T-helper 17 cell (primary cell): ENCODE data around the gene MAGI2. TPM values are rescaled to one million over a fixed set of nuclear protein-coding genes. Genes with fewer than 3 reads are reported as not detected.

ENCODE experiments used
- ATAC-seq: fragments of 150-1000 bp; cut with Tn5 transposase; 2 replicates; pipeline ENCODE4 v1.10.0; 2021; ENCODE audit warnings: mild to moderate bottlenecking, moderate library complexity
- DNase-seq, 3 donors: peaks; one replicate each; pipeline versions ENCODE4 v3.0.0 to v3.0.0-alpha.2; 2020 to 2021
- H3K9me3 ChIP-seq: one replicate; pipeline ENCODE4 v1.7.0; 2013; ENCODE audit warnings: low read length, mild to moderate bottlenecking; ENCODE audit not compliant: control insufficient read depth, poor library complexity, severe bottlenecking
- H3K27ac Mint-ChIP-seq: one replicate; pipeline ENCODE4 v1.8.0; 2022; ENCODE audit warnings: mild to moderate bottlenecking, moderate library complexity, mixed read lengths
- H3K27me3 Mint-ChIP-seq: one replicate; pipeline ENCODE4 v1.8.0; 2022; ENCODE audit warnings: mixed read lengths
- H3K36me3 Mint-ChIP-seq: one replicate; pipeline ENCODE4 v1.8.0; 2022; ENCODE audit warnings: low read depth, mixed read lengths
- H3K4me1 Mint-ChIP-seq: one replicate; pipeline ENCODE4 v1.8.0; 2022; ENCODE audit warnings: mild to moderate bottlenecking, mixed read lengths
- H3K4me3 Mint-ChIP-seq: one replicate; pipeline ENCODE4 v1.8.0; 2022; ENCODE audit warnings: mild to moderate bottlenecking, moderate library complexity, mixed read lengths
- total RNA-seq, 4 donors: library from RNA in 2 of 4; stranded (reverse) in 2 of 4; gene quantifications; one replicate each; pipeline ENCODE4 v1.2.3 and lab custom pipeline; 2022 to 2026

MAGI2 gene
- total RNA-seq, 2 donors from 2014 or later, result 0.73 TPM; not detected in 1

DNA sequence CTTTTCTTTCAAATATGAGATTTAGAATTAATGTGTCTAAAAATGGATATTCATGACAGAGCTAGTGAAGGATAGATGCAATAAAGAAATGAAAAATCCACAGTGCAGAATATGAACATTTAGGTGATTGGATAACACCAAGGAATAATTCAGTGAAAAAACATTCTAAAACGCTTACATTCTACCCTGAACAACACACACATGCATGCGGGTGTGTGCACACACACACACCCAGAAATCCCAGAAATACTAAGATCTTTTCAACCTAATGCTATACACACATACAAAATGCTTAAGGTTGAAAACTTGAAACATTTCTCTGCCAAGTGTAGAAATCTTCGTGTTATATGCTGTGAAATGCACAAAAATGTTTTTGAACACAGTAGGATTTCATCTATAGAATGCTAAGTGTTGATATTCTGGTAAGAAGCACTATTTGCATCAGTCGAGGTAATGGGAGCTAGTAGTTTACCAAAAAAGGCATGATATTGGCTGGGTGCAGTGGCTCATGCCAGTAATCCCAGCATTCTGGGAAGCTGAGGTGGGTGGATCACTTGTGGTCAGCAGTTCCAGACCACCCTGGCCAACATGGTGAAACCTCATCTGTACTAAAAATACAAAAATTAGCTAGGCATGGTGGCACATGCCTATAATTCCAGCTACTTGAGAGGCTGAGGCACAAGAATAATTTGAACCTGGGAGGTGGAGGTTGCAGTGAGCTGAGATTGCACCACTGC is 1054.3 kb downstream of the MAGI2 start:
- ATAC-seq, result no peak
- H3K4me3 Mint-ChIP-seq, result no peak overlapping the region
- H3K4me1 Mint-ChIP-seq, result no peaks in the 10 kb centered on the region
- no peaks in the 10 kb centered on the region for H3K9me3 ChIP-seq
- peaks cover 7% of the 10 kb centered on the region for H3K27me3 Mint-ChIP-seq
- no peak overlapping the region for H3K27ac Mint-ChIP-seq
- DNase-seq, result no peak
- no peaks in the 10 kb centered on the region for H3K36me3 Mint-ChIP-seq

DNA sequence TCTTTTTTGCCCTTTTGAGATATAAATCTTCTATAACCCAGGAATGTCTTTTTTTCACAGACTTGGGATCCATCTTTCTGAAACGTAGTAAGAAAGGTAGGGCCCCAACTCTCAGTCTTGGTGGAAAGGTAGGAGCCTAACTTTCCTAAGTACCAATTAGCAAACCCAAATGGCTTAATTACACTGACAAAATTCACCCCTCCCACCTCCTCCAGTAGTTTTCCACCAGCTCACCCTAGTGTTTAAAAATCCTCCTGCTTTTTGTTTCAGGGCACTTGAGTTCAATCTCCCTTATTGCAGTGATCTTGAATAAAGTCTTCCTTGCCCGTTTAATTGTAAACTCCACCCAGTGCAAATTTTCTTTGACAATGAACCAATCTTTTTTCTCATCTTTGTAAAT is 1054.9 kb downstream of the MAGI2 start:
- H3K4me3 Mint-ChIP-seq, result no peak overlapping the region

DNA sequence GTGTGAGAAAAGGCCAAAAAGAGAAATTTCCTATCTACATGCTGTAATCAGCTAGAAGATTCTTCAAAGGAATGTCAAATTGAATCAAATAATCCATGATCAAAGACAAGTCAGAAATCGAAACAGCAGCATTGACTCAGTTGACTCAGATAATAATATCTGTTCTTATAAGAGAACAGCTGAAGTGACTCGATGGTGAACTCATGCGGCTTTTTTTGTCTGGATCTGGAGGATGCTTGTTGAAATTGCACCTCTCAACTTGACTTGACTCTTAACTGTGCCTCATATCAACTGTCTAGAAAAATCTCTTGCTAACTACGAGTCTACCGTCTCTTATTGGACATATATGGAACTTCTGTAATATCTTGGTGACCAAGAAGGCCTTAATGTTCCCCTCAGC is 1055.4 kb downstream of the MAGI2 start:
- peaks cover 7% of the 10 kb centered on the region for H3K27me3 Mint-ChIP-seq
- no peaks in the 10 kb centered on the region for H3K4me1 Mint-ChIP-seq
- no peaks in the 10 kb centered on the region for H3K36me3 Mint-ChIP-seq
- DNase-seq (no peak), ATAC-seq (no peak)
- no peak overlapping the region for H3K27ac Mint-ChIP-seq
- H3K4me3 Mint-ChIP-seq, result no peak overlapping the region
- H3K9me3 ChIP-seq, result no peaks in the 10 kb centered on the region

More for the DNA sequence above, 1054.9 kb downstream of the MAGI2 start:
- Mint-ChIP-seq H3K27me3 (peaks cover 7% of the 10 kb centered on the region), H3K4me1 (no peaks in the 10 kb centered on the region), H3K36me3 (no peaks in the 10 kb centered on the region), H3K27ac (no peak overlapping the region)
- no peak for ATAC-seq
- H3K9me3 ChIP-seq, result no peaks in the 10 kb centered on the region
- no peak for DNase-seq

GRCh38 chr7:78396210-78396609 is 1057.3 kb downstream of the MAGI2 start:
- H3K36me3 Mint-ChIP-seq, result no peaks in the 10 kb centered on the region
- peaks cover 7% of the 10 kb centered on the region for H3K27me3 Mint-ChIP-seq
- no peak for DNase-seq
- ATAC-seq, result no peak
- no peaks in the 10 kb centered on the region for H3K4me1 Mint-ChIP-seq
- H3K9me3 ChIP-seq, result no peaks in the 10 kb centered on the region
- no peak overlapping the region for H3K27ac Mint-ChIP-seq
- H3K4me3 Mint-ChIP-seq, result no peak overlapping the region

DNA sequence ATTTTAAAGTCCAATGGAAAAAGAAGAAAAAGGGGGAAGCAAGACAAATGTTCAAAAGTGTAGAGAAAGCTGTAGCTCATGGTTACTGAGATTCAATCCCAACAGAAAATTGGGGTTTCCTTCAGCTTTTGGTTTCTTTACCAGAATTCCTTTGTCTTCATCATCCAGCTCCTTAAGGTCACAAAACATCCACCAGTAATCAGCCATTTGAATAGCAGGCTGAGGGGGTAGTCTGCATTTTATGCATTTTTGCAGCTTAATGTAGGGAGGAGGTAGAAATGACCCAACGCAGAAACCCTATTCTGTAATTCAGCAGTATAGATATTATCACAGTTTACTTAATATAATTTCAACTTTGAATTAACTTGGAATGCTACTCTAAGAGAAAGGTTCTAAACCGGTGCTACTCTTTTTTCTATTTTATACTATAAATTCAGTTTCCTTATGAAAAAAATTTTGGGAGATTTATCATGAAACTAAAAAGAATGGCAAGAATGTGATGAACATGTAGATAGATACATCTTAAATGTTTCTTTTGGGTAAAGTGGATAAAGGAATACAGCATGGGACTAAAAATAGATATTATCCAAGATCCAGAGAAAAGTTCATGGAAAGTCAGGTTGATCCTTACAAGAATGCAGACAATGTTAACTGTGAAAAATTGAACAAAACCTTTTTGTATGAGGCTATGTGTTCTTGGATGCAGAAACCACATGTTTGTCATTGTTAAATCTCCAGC is 1058.0 kb downstream of the MAGI2 start:
- H3K4me3 Mint-ChIP-seq, result no peak overlapping the region
- no peaks in the 10 kb centered on the region for H3K36me3 Mint-ChIP-seq
- H3K27me3 Mint-ChIP-seq, result peaks cover 7% of the 10 kb centered on the region

GRCh38 chr7:78389022-78389421 is 1064.4 kb downstream of the MAGI2 start:
- Mint-ChIP-seq H3K27me3 (no peaks in the 10 kb centered on the region), H3K36me3 (no peaks in the 10 kb centered on the region), H3K4me3 (no peak overlapping the region), H3K27ac (no peak overlapping the region), H3K4me1 (no peaks in the 10 kb centered on the region)
- ATAC-seq (no peak), DNase-seq (no peak)
- no peaks in the 10 kb centered on the region for H3K9me3 ChIP-seq

More for the DNA sequence above, 1058.0 kb downstream of the MAGI2 start:
- Mint-ChIP-seq H3K27ac (no peak overlapping the region), H3K4me1 (no peaks in the 10 kb centered on the region)
- ATAC-seq (no peak), DNase-seq (no peak)
- H3K9me3 ChIP-seq, result no peaks in the 10 kb centered on the region

GRCh38 chr7:78386520-78386919 is 1066.9 kb downstream of the MAGI2 start:
- no peaks in the 10 kb centered on the region for H3K9me3 ChIP-seq
- DNase-seq (no peak), ATAC-seq (no peak)
- H3K27me3 Mint-ChIP-seq, result no peaks in the 10 kb centered on the region
- no peak overlapping the region for H3K27ac Mint-ChIP-seq
- H3K4me3 Mint-ChIP-seq, result no peak overlapping the region
- no peaks in the 10 kb centered on the region for H3K4me1 Mint-ChIP-seq
- no peaks in the 10 kb centered on the region for H3K36me3 Mint-ChIP-seq

DNA sequence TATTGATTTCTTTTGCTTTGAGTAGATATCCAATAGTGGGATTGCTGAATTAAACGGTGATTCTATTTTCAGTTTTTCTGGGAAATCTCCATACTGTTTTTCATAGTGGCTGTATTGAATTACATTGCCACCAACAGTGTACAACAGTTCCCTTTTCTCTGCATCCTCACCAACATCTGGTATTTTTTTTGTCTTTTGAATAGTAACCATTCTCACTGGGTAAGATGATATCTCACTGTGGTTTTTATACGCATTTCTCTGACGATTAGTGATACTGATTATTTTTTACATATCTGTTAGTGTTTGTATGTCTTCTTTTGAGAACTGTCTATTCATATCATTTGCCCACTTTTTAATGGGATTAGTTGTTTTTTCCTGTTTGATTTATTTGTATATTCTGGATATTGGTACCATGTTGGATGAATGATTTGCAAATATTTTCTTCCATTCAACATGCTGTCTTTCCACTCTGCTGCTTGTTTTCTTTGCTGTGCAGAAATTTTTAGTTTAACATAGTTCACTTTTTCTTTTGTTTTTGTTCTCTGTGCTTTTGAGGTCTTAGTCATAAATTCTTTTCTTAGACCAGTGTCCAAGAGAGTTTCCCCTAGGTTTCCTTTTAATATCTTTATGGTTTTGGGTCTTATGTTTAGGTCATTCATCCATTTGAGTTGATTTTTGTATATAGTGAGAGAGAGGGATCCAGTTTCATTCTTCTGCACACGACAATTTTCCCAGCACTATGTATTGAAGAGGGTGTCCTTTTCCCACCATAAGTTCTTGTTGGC is 1070.2 kb downstream of the MAGI2 start:
- no peaks in the 10 kb centered on the region for H3K9me3 ChIP-seq
- no peaks in the 10 kb centered on the region for H3K27me3 Mint-ChIP-seq
- no peaks in the 10 kb centered on the region for H3K36me3 Mint-ChIP-seq
- no peak overlapping the region for H3K27ac Mint-ChIP-seq
- ATAC-seq (no peak), DNase-seq (no peak)
- H3K4me3 Mint-ChIP-seq, result no peak overlapping the region
- H3K4me1 Mint-ChIP-seq, result no peaks in the 10 kb centered on the region

- no peak for DNase-seq
- H3K4me1 Mint-ChIP-seq, result no peaks in the 10 kb centered on the region
- no peak for ATAC-seq
- H3K9me3 ChIP-seq, result no peaks in the 10 kb centered on the region
- no peak overlapping the region for H3K4me3 Mint-ChIP-seq
- no peak overlapping the region for H3K27ac Mint-ChIP-seq
- H3K27me3 Mint-ChIP-seq, result peaks cover 5% of the 10 kb centered on the region
- H3K36me3 Mint-ChIP-seq, result no peaks in the 10 kb centered on the region
These were observed 1074.3 kb downstream of the MAGI2 start for GRCh38 chr7:78379148-78379547.

DNA sequence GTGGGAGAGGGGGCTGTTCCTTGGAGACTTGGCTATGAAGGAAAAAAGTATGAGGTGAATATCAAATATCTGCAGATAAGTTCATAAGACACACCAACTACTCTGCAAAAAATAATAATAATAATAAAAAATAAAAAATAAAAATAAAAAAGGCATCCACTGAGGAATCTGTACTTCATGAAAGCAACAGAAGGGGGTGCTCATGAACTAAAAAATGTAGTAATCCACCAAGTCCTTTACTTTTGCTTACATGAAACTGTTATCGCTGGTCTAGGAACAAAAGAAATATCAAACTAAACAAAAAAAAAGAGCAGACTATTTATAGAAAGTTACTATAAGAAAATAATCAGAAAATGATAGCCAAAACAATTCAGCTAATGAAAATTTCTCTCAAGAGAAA is 1075.9 kb downstream of the MAGI2 start:
- Mint-ChIP-seq H3K27ac (no peak overlapping the region), H3K4me3 (no peak overlapping the region), H3K27me3 (peaks cover 5% of the 10 kb centered on the region), H3K36me3 (no peaks in the 10 kb centered on the region), H3K4me1 (no peaks in the 10 kb centered on the region)
- H3K9me3 ChIP-seq, result no peaks in the 10 kb centered on the region
- ATAC-seq (no peak), DNase-seq (no peak)

- no peaks in the 10 kb centered on the region for H3K4me1 Mint-ChIP-seq
- H3K4me3 Mint-ChIP-seq, result no peak overlapping the region
- ATAC-seq (no peak), DNase-seq (no peak)
- no peaks in the 10 kb centered on the region for H3K36me3 Mint-ChIP-seq
- no peaks in the 10 kb centered on the region for H3K9me3 ChIP-seq
- no peaks in the 10 kb centered on the region for H3K27me3 Mint-ChIP-seq
- no peak overlapping the region for H3K27ac Mint-ChIP-seq
These were observed 1082.5 kb downstream of the MAGI2 start for GRCh38 chr7:78370936-78371335.

DNA sequence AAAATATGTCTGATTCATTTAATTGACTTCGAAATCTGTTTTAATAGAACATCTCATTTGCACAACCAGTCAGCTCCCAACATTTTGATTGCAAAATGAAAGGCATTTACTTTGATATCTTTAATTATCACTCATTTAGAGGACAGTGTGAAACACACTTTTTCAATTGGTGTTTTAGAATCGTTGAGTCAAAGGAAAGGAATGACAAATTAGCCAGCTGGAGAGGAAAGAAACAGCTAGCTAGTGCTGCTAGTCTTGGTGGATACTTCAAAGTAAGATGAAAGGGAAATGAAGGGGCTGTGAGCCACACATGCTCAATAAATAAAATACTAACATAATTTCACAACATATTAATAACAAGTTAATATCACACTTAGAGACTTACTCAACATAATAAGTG is 1084.7 kb downstream of the MAGI2 start:
- H3K4me1 Mint-ChIP-seq, result no peaks in the 10 kb centered on the region
- H3K36me3 Mint-ChIP-seq, result no peaks in the 10 kb centered on the region
- H3K27ac Mint-ChIP-seq, result no peak overlapping the region
- H3K9me3 ChIP-seq, result no peaks in the 10 kb centered on the region
- ATAC-seq (no peak), DNase-seq (no peak)
- no peak overlapping the region for H3K4me3 Mint-ChIP-seq
- H3K27me3 Mint-ChIP-seq, result no peaks in the 10 kb centered on the region

DNA sequence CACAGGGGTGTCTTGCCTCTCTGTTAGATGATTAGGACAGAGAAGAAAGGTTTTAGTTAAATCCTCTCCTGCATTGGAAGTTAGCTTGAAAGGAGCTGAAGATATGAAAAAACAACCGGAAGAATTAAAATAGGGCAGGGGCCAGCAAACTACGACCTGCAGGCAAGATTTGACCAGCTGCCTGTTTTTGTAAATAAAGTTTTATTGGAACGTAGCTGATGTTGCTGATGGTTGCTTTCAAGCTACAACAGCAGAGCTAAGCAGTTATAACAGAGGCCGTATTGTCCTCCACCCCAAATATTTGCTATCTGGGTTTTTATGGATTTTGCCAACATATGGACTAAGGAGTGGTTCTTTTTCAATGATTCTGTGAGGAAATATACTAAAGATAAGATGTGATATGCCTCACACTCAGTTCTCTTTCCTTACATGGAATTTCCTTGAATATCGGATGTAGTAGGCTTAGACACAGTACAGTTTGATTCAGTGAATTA is 1086.1 kb downstream of the MAGI2 start:
- no peaks in the 10 kb centered on the region for H3K4me1 Mint-ChIP-seq
- DNase-seq, result no peak
- ATAC-seq, result no peak
- no peaks in the 10 kb centered on the region for H3K9me3 ChIP-seq
- H3K4me3 Mint-ChIP-seq, result no peak overlapping the region
- no peak overlapping the region for H3K27ac Mint-ChIP-seq
- no peaks in the 10 kb centered on the region for H3K27me3 Mint-ChIP-seq
- no peaks in the 10 kb centered on the region for H3K36me3 Mint-ChIP-seq
